ENCODE measurements around the gene FCGR3A. TPM values are rescaled to one million over a fixed set of nuclear protein-coding genes. Genes with fewer than 3 reads are reported as not detected.
"Not testable (repeated sequence)": the region's sequence is repeated elsewhere in the genome, so short reads cannot be mapped to it uniquely, and the experiment has no call there.

FCGR3A gene
- total RNA-seq, 1 donor from 2014 or later = not detected

GRCh38 chr1:161576676-161577075 lies 27.1 kb upstream of the FCGR3A start:
- not testable (repeated sequence) for H3K27me3 ChIP-seq (ENCODE audit: control insufficient read depth, insufficient read depth, low read length); H3K36me3 ChIP-seq (ENCODE audit: control insufficient read depth, insufficient read depth, low read length); FAIRE-seq; DNase-seq (ENCODE audit: low read depth); H3K4me3 ChIP-seq (ENCODE audit: low read depth, low read length)

- not testable (repeated sequence) for DNase-seq (ENCODE audit: low read depth); H3K27me3 ChIP-seq (ENCODE audit: control insufficient read depth, insufficient read depth, low read length); H3K36me3 ChIP-seq (ENCODE audit: control insufficient read depth, insufficient read depth, low read length); H3K4me3 ChIP-seq (ENCODE audit: low read depth, low read length); FAIRE-seq
Measured at GRCh38 chr1:161571703-161572102, 22.1 kb upstream of the FCGR3A start.

GRCh38 chr1:161566602-161566960 lies 17.0 kb upstream of the FCGR3A start:
- H3K4me3 ChIP-seq (ENCODE audit: low read depth, low read length); FAIRE-seq; DNase-seq (ENCODE audit: low read depth); H3K36me3 ChIP-seq (ENCODE audit: control insufficient read depth, insufficient read depth, low read length); H3K27me3 ChIP-seq (ENCODE audit: control insufficient read depth, insufficient read depth, low read length): not testable (repeated sequence)

GRCh38 chr1:161563522-161563921 lies 13.9 kb upstream of the FCGR3A start:
- FAIRE-seq; H3K36me3 ChIP-seq (ENCODE audit: control insufficient read depth, insufficient read depth, low read length); H3K27me3 ChIP-seq (ENCODE audit: control insufficient read depth, insufficient read depth, low read length); H3K4me3 ChIP-seq (ENCODE audit: low read depth, low read length); DNase-seq (ENCODE audit: low read depth): not testable (repeated sequence)

- not testable (repeated sequence) for FAIRE-seq; H3K4me3 ChIP-seq (ENCODE audit: low read depth, low read length); H3K36me3 ChIP-seq (ENCODE audit: control insufficient read depth, insufficient read depth, low read length); DNase-seq (ENCODE audit: low read depth); H3K27me3 ChIP-seq (ENCODE audit: control insufficient read depth, insufficient read depth, low read length)
Measured at GRCh38 chr1:161562441-161562840, 12.8 kb upstream of the FCGR3A start.

- H3K36me3 ChIP-seq (ENCODE audit: control insufficient read depth, insufficient read depth, low read length); H3K4me3 ChIP-seq (ENCODE audit: low read depth, low read length); H3K27me3 ChIP-seq (ENCODE audit: control insufficient read depth, insufficient read depth, low read length); DNase-seq (ENCODE audit: low read depth); FAIRE-seq: not testable (repeated sequence)
Measured at GRCh38 chr1:161560960-161561715, 11.5 kb upstream of the FCGR3A start.

GRCh38 chr1:161557506-161558450 lies 8.2 kb upstream of the FCGR3A start:
- H3K4me3 ChIP-seq (ENCODE audit: low read depth, low read length); DNase-seq (ENCODE audit: low read depth); FAIRE-seq; H3K27me3 ChIP-seq (ENCODE audit: control insufficient read depth, insufficient read depth, low read length); H3K36me3 ChIP-seq (ENCODE audit: control insufficient read depth, insufficient read depth, low read length): not testable (repeated sequence)

- H3K4me3 ChIP-seq (ENCODE audit: low read depth, low read length); DNase-seq (ENCODE audit: low read depth); H3K27me3 ChIP-seq (ENCODE audit: control insufficient read depth, insufficient read depth, low read length); FAIRE-seq; H3K36me3 ChIP-seq (ENCODE audit: control insufficient read depth, insufficient read depth, low read length): not testable (repeated sequence)
Measured at GRCh38 chr1:161556990-161557389, 7.4 kb upstream of the FCGR3A start.

- H3K36me3 ChIP-seq (ENCODE audit: control insufficient read depth, insufficient read depth, low read length); FAIRE-seq; H3K4me3 ChIP-seq (ENCODE audit: low read depth, low read length); H3K27me3 ChIP-seq (ENCODE audit: control insufficient read depth, insufficient read depth, low read length); DNase-seq (ENCODE audit: low read depth): not testable (repeated sequence)
Measured at GRCh38 chr1:161556143-161556542, 6.5 kb upstream of the FCGR3A start.

- FAIRE-seq; H3K4me3 ChIP-seq (ENCODE audit: low read depth, low read length); DNase-seq (ENCODE audit: low read depth); H3K27me3 ChIP-seq (ENCODE audit: control insufficient read depth, insufficient read depth, low read length); H3K36me3 ChIP-seq (ENCODE audit: control insufficient read depth, insufficient read depth, low read length): not testable (repeated sequence)
Measured at GRCh38 chr1:161554815-161555417, 5.3 kb upstream of the FCGR3A start.

GRCh38 chr1:161554340-161554739 lies 4.7 kb upstream of the FCGR3A start:
- not testable (repeated sequence) for H3K36me3 ChIP-seq (ENCODE audit: control insufficient read depth, insufficient read depth, low read length); DNase-seq (ENCODE audit: low read depth); H3K4me3 ChIP-seq (ENCODE audit: low read depth, low read length); FAIRE-seq; H3K27me3 ChIP-seq (ENCODE audit: control insufficient read depth, insufficient read depth, low read length)

- H3K4me3 ChIP-seq (ENCODE audit: low read depth, low read length); H3K27me3 ChIP-seq (ENCODE audit: control insufficient read depth, insufficient read depth, low read length); FAIRE-seq; DNase-seq (ENCODE audit: low read depth); H3K36me3 ChIP-seq (ENCODE audit: control insufficient read depth, insufficient read depth, low read length): not testable (repeated sequence)
Measured at GRCh38 chr1:161553631-161554030, 4.0 kb upstream of the FCGR3A start.

- H3K36me3 ChIP-seq (ENCODE audit: control insufficient read depth, insufficient read depth, low read length); H3K27me3 ChIP-seq (ENCODE audit: control insufficient read depth, insufficient read depth, low read length); H3K4me3 ChIP-seq (ENCODE audit: low read depth, low read length); FAIRE-seq; DNase-seq (ENCODE audit: low read depth): not testable (repeated sequence)
Measured at GRCh38 chr1:161550942-161551341, 1.3 kb upstream of the FCGR3A start.

- H3K36me3 ChIP-seq (ENCODE audit: control insufficient read depth, insufficient read depth, low read length); FAIRE-seq; DNase-seq (ENCODE audit: low read depth); H3K4me3 ChIP-seq (ENCODE audit: low read depth, low read length); H3K27me3 ChIP-seq (ENCODE audit: control insufficient read depth, insufficient read depth, low read length): not testable (repeated sequence)
Measured at GRCh38 chr1:161548749-161549406, 740 bp downstream of the FCGR3A start.
